ENCODE measurements around the gene PRR23C. TPM values are rescaled to one million over a fixed set of nuclear protein-coding genes. Genes with fewer than 3 reads are reported as not detected.

The PRR23C gene
- total RNA-seq (2022), result not detected in 2 replicates
- not detected for Bru-seq, nascent RNA
- not detected for BruChase-seq, experiment 1, labeled RNA remaining after a 6-hour chase
- BruChase-seq, experiment 2, labeled RNA remaining after a 2-hour chase, result not detected
- long read RNA-seq, result 0 reads

DNA sequence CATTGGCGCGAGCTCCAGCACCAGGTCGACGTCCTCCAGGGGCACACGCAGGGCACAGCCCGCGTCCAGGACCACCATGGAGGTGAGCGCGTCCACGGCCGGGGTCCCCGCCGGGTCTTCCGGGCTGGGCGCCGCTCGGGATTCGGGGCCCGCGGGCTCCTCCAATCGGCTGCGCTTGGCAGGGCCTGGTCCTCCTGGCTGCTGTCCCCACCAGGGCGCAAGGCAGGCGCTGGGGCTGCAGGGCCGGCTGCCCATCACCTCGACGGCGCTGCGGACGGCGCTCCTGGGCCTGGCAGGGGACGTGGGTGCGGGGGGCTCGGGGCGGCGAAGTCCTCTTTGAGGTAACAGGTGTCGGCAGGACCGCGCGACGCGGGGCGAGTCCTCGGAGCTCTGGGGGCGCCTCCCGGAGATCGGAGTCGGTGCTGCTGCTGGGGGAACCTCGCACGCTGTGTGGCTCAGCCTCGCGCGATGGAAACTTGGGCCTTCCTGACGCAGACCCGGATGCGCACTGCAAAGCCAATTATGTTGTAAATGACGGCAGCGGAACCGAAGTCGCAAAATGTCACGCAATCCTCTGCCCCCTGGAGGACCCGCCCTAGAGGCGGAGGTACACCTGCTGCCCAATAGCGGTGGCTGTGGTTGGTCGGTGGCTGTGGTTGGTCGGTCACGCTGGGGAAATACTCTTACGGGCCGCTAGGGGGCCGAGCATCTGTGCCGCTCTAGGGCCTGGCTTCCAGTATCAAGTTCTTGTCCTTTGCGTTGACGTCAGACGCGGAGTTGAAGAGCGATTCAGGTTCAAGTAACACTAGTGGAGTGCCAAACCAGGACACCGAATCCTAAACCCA is at the start of gene PRR23C:
PRR23C (minus strand) TSS at position 527 of the 845 bp plus-strand sequence; CDS start at position 255, 272 bp downstream.
- no TSS peak for BruUV-seq (replicated peaks)

DNA sequence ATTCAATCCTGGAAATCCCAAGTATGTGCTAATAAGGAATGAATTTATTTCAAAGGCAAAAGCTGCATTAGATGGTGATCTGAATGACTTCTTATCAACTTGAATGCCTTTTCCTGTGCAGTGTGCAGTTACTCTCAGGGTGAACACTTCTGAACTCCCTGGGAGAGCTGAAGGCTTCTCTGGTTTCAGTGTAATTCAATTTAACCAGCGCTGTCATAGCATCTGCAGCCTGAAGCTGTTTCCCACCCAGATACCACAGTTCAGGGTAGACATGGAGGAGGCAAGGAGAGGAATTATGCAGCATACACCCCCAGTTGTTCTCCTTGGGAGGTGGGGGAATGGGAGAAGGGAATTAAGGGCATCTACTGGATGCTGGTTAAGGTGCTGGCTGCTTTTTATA is 49.1 kb upstream of the PRR23C start:
- peaks cover 47% of the 10 kb centered on the region for H3K27me3 Mint-ChIP-seq (ENCODE audit: unreplicated experiment)
- TF ChIP-seq, protein P1, sequence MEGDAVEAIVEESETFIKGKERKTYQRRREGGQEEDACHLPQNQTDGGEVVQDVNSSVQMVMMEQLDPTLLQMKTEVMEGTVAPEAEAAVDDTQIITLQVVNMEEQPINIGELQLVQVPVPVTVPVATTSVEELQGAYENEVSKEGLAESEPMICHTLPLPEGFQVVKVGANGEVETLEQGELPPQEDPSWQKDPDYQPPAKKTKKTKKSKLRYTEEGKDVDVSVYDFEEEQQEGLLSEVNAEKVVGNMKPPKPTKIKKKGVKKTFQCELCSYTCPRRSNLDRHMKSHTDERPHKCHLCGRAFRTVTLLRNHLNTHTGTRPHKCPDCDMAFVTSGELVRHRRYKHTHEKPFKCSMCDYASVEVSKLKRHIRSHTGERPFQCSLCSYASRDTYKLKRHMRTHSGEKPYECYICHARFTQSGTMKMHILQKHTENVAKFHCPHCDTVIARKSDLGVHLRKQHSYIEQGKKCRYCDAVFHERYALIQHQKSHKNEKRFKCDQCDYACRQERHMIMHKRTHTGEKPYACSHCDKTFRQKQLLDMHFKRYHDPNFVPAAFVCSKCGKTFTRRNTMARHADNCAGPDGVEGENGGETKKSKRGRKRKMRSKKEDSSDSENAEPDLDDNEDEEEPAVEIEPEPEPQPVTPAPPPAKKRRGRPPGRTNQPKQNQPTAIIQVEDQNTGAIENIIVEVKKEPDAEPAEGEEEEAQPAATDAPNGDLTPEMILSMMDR (IDR thresholded peaks at IDR 0.05; ENCODE audit: unreplicated experiment), result no peak
- no peak overlapping the region for H3K4me3 Mint-ChIP-seq (ENCODE audit: low read depth, unreplicated experiment)
- H3K36me3 Mint-ChIP-seq (ENCODE audit: insufficient read depth, unreplicated experiment), result no peaks in the 10 kb centered on the region
- intact Hi-C loops (cut with micrococcal nuclease; ENCODE audit: unreplicated experiment), result no loop called here
- peaks cover 3% of the 10 kb centered on the region for H3K9me3 Mint-ChIP-seq (ENCODE audit: low read depth, unreplicated experiment)
- BruUV-seq (replicated peaks), result no TSS peak
- DNase-seq, result no peak
- no peaks in the 10 kb centered on the region for H3K4me1 Mint-ChIP-seq (ENCODE audit: low read depth, unreplicated experiment)
- CTCF ChIA-PET, result no interaction called here
- H3K27ac Mint-ChIP-seq (ENCODE audit: unreplicated experiment), result no peak overlapping the region

More for the DNA sequence above, at the start of gene PRR23C:
- CTCF ChIA-PET, result no interaction called here
- Mint-ChIP-seq H3K36me3 (ENCODE audit: insufficient read depth, unreplicated experiment) (no peaks in the 10 kb centered on the region), H3K9me3 (ENCODE audit: low read depth, unreplicated experiment) (peaks cover 3% of the 10 kb centered on the region), H3K27ac (ENCODE audit: unreplicated experiment) (no peak within 1 kb of the TSS), H3K27me3 (ENCODE audit: unreplicated experiment) (no peaks in the 10 kb centered on the region), H3K4me3 (ENCODE audit: low read depth, unreplicated experiment) (no peak within 1 kb of the TSS), H3K4me1 (ENCODE audit: low read depth, unreplicated experiment) (no peaks in the 10 kb centered on the region)
- TF ChIP-seq, protein P1 (IDR thresholded peaks at IDR 0.05; ENCODE audit: unreplicated experiment), result peak; percentile 23
- DNase-seq, result no peak
- intact Hi-C loops (cut with micrococcal nuclease; ENCODE audit: unreplicated experiment), result no loop called here

DNA sequence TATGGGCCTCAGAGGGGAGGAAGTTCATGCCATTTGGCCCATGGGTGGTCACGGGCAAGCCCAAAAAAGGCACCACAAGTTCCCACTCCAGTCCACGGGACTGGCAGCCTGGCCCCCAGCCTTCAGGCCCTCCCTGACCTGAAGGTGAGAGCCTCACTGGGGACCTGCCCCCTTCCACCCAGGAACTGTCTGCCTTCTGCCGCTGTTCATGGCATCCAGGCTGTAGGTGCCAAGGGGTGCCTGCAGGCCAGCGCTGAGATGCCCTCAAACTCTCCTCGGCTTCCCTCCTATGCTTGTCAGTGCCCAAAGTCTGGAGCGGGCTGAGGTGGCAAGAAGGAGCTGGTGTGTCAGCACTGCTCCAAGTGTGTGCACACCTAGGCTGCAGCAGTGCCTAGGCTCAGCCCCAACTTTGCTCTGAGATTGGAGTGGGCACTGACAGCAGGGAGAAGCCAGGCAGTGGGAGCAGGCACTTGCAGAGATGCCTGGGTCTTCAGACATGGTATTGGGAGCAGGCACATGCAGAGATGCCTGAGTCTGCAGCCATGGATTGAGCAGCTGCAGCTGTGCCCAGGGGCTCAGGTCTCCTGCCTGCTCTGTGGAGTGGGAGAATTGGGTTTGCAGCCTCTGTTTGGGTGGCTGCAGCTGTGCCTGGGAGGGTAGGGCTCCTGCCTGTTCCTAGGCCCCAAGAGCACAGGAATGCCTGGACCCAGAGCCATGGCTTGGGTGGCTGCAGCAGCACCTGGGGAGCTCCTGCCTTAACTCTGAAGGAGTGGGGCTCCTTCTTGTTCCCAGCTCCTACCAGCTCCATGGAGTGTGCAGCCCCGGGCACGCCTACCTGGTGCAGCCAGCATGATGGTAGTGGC is 44.0 kb upstream of the PRR23C start:
- BruUV-seq (replicated peaks), result no TSS peak
- no peak overlapping the region for H3K27ac Mint-ChIP-seq (ENCODE audit: unreplicated experiment)
- peaks cover 12% of the 10 kb centered on the region for H3K27me3 Mint-ChIP-seq (ENCODE audit: unreplicated experiment)
- H3K9me3 Mint-ChIP-seq (ENCODE audit: low read depth, unreplicated experiment), result peaks cover 3% of the 10 kb centered on the region
- intact Hi-C loops (cut with micrococcal nuclease; ENCODE audit: unreplicated experiment), result no loop called here
- no peaks in the 10 kb centered on the region for H3K4me1 Mint-ChIP-seq (ENCODE audit: low read depth, unreplicated experiment)
- no peak overlapping the region for H3K4me3 Mint-ChIP-seq (ENCODE audit: low read depth, unreplicated experiment)
- CTCF ChIA-PET, result interaction anchor here (0.6 to 1.2 kb wide), 2 partner anchors 12 to 106 kb away, joined by 3 read pairs; no protein-coding TSS in a partner anchor
- no peak for DNase-seq
- H3K36me3 Mint-ChIP-seq (ENCODE audit: insufficient read depth, unreplicated experiment), result no peaks in the 10 kb centered on the region
- TF ChIP-seq, protein P1 (IDR thresholded peaks at IDR 0.05; ENCODE audit: unreplicated experiment), result no peak

DNA sequence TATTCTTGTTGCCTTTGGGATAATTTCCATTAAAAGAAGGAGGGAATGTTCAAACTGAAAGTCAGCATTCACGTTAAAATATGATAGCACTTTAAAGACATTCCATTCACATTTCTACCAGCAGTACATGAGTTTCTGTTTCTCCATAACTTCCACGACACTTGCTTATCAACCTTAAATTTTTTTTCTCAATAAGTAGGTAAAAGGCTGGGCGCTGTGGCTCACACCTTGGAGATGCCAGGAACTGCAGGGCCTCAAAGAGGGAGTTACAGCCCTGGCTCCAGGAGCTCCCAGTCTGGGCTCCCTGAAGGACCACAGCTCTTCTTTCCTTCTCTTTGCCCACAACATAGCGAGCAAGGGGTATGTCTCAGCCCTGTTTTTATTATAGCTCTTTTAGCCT is 42.9 kb upstream of the PRR23C start:
- H3K36me3 Mint-ChIP-seq (ENCODE audit: insufficient read depth, unreplicated experiment), result no peaks in the 10 kb centered on the region
- TF ChIP-seq, protein P1 (IDR thresholded peaks at IDR 0.05; ENCODE audit: unreplicated experiment), result no peak
- H3K27ac Mint-ChIP-seq (ENCODE audit: unreplicated experiment), result no peak overlapping the region
- H3K9me3 Mint-ChIP-seq (ENCODE audit: low read depth, unreplicated experiment), result peaks cover 3% of the 10 kb centered on the region
- intact Hi-C loops (cut with micrococcal nuclease; ENCODE audit: unreplicated experiment), result no loop called here
- CTCF ChIA-PET, result interaction anchor here (1.0 to 1.2 kb wide), 2 partner anchors 13 to 18 kb away, joined by 3 read pairs; no protein-coding TSS in a partner anchor
- DNase-seq, result no peak
- no TSS peak for BruUV-seq (replicated peaks)
- H3K27me3 Mint-ChIP-seq (ENCODE audit: unreplicated experiment), result peaks cover 8% of the 10 kb centered on the region
- no peak overlapping the region for H3K4me3 Mint-ChIP-seq (ENCODE audit: low read depth, unreplicated experiment)
- no peaks in the 10 kb centered on the region for H3K4me1 Mint-ChIP-seq (ENCODE audit: low read depth, unreplicated experiment)
